GM19023 (cell line): ENCODE data around the gene USF1.
A peak's percentile ranks its signal among the peaks of the same experiment; 100 is the strongest.

Source experiments
- ATAC-seq: cut with Tn5 transposase; IDR thresholded peaks from one replicate; pipeline ENCODE4 v1.9.1; 2021; ENCODE audit warnings: mild to moderate bottlenecking, moderate library complexity; ENCODE audit not compliant: unreplicated experiment

USF1 gene, protein sequence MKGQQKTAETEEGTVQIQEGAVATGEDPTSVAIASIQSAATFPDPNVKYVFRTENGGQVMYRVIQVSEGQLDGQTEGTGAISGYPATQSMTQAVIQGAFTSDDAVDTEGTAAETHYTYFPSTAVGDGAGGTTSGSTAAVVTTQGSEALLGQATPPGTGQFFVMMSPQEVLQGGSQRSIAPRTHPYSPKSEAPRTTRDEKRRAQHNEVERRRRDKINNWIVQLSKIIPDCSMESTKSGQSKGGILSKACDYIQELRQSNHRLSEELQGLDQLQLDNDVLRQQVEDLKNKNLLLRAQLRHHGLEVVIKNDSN

DNA sequence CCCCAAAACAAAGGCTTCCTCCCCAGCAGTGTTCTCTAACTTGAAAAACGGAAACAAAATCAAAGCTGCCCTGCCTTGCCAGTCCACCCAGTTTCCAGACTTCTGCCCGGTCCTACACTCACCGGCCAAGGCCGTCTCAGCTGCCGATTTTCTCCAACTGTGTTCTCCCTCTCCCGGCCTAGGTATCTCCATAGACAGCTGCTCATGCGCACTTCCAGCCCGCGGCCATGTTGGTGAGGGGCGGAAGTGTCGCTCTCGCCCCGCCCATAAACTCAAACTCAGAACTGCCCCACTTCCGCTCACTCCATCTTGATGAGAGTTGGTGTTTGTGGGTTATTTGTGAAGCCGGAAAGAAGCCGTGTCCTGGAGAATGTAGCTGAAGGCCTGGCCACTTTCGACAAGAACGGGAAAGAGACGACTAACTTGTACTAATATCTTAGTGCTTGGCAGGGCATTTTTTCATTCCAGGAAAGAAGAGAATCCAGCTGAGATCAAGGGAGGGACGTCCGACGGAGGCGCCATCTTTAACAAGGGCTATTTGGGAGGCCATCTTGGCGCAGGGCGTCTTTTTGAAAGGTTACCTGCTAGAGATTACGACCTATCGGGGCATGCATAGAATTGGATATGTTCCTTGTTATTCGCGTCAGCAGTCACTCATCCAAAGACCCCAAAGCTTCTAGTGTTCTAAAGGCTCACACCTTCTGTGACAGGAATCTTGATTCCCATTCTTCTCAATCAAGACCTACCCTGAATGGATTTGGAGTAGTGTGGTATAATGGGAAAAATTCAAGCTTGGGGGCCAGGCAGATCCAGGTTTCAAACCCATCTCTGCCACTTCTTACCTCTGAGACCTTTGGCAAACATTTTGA, at the start of gene USF1:
Gene USF1, minus strand, starts transcription at position 242 of the 869 bp plus-strand sequence. CDS start 2,702 bp downstream, outside the sequence.
- peak; percentile 62 for ATAC-seq

GRCh38 chr1:161095230-161095629, 49.5 kb upstream of the USF1 start:
- ATAC-seq, result no peak

DNA sequence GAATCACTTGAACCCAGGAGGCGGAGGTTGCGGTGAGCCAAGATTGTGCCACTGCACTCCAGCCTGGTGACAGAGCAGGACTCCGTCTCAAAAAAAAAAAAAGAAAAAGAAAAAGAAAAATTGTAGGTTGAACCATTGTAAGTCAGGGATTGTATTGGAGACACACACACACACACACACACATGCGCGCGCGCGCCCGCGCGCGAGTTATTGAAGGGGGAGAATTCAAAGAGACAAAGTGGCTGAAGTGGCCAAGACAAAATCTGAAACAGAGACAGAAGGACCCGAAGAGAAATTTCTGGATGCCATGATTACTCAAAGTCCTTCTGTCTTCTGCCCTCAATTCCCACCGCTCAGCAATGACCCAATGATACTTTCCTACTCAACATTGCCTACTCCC, 48.7 kb upstream of the USF1 start:
- no peak for ATAC-seq

- no peak for ATAC-seq
Observed at GRCh38 chr1:161092621-161093028, 46.8 kb upstream of the USF1 start.

- no peak for ATAC-seq
Observed at GRCh38 chr1:161091796-161092507, 46.2 kb upstream of the USF1 start.

DNA sequence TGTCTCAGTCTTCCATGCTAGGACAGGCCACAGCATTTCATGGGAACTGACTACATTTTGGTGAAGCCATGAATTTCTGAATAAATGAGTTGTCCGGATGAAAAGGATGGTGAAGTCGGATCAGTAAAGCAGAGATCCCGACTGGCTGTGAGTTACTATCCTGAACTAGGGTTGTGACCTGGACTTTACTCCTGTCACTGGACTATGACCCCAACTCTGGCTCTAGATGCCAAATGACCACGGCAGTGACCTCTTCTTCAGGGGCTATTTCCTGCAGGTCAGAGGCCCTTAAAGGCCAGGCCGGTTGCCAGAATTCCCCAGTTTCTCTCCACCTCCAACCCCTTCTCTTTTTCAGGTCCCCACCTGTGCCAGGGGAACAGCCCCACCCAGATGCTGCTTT, 45.3 kb upstream of the USF1 start:
- ATAC-seq, result no peak

- no peak for ATAC-seq
Observed at GRCh38 chr1:161090617-161091016, 44.8 kb upstream of the USF1 start.

GRCh38 chr1:161089938-161090337, 44.2 kb upstream of the USF1 start:
- ATAC-seq, result no peak

DNA sequence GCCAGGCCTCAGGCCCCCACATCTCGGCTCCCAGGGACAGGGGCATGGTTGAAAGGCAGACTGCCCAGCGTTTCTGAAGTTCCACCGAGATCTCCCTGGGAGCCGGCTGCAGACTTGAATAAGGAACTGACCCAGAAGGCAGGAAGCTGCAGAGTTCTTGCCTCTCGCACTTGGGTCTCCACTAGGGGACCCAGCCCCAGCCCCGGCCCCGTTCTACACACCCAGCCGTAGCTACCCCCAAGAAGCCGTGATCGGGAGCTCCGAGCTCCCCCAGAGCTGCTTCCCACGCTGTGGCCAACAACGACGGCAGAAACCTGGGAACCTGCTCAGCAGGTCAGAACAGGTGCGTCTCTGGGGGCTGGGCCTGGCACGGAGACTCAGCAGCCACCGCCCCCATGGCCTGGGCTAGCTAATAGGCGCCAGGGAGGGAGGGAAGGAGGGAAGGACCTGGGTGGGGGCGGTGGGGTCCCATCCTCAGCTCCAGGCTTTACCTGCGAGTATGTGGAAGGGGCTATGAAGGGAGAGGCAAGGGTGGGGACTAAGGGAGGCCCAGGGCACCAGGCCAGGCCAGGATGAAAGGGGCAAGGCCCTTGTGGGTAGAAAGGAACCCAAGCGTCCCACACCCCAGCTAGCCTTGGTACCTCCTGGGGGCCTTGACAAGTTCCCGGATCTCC, 43.6 kb upstream of the USF1 start, which contains the start of gene NECTIN4:
Gene NECTIN4, minus strand, starts transcription at position 308 of the 674 bp plus-strand sequence. Its CDS starts 262 bp downstream, at position 46.
- no peak for ATAC-seq

GRCh38 chr1:161088587-161089110, 42.9 kb upstream of the USF1 start:
- ATAC-seq, result no peak

- ATAC-seq, result no peak
Observed at GRCh38 chr1:161086457-161086856, 40.7 kb upstream of the USF1 start.

DNA sequence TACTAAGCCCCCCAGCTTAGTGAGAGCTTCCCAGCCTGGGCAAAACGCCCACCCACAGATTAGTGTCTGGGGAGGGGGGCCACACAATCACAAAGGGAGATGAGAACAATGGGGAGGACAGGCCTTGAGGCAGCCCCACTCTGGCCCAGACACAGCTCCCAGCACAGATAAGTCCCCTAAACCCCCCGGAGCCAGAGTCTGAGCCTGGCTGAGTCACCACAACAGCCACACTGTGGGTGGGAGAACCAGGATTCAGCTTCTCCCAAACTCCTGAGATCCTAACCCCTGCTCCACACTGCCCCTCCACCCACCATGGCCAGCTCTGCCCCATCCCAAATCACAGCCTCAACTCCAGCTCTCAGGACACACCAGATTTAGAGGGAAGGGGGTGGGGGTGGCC, 39.4 kb upstream of the USF1 start:
- no peak for ATAC-seq

- no peak for ATAC-seq
Observed at GRCh38 chr1:161084597-161084988, 38.8 kb upstream of the USF1 start.

DNA sequence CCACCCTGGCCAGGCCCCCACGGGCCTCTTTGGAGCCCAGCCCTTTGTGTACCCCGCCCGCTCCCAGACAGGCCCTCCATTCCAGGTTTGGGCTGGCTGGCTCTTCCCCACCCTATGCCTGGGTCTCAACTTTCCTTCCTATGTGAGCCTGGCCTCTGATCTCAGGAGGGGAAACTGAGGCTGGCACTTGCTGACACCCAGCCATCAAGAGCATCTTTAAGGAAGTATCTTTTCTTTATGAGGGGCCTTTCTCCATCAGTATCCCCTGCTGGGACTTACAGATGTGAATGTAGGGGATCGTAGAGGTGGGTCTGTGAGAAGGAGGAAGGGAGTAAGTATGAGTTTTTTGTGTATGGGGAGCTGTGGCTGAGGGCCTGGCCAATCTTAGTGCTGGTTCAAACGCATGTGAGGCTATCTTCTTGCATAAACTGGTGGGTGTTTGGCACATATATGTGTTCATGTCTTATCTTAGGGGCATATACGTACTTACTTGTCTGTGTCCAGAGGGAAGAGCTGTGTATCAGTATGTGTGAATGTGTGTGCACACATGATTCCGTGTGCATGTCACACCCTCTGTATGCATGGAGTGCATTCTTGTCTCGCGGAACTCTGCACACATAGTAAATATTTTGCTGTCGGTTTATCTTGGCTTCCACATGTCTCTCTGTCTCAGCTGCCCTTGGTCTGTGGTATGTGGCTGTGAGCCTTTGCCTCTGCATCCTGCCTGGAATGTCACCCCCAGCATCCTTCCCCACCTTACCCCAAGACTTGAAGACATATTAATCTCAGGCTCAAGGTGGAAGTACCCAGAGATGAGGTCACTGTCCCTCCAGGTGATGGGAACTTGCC, 38.2 kb upstream of the USF1 start:
- no peak for ATAC-seq

DNA sequence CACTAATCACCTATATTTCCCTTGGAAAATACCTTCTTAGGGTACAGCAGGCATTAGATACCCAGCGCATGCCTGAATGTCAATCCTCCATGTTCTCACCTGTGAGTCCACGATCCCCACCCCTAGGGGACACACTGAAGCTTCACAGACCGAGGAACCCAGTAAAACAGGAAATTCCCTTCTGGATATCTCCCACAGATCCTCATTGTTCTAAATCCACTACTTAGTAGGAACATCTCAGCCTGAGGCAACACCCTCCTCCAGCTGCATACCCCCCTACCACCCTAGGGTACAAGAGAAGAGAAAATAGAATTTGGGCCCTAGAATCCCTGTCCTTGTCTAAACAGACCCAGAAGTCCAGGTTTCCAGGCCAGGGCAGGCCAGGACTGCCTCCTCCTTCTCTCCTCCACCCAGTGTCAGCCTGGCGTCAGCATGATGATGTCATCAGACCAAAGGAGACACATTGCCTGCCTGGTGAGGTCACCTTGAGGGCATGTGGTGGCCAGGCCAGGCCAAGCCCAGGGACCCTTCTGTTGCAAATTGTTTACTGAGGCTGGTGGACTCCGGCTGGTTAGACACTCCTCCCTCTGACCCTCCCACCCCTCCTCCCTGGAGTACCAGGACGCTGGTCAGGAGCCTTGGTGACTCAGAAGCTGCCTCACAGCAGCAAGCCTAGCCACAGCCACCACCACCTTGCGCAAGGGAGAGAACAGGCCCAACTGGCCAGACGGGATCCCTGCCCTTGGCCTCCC, 37.4 kb upstream of the USF1 start:
- ATAC-seq, result no peak

DNA sequence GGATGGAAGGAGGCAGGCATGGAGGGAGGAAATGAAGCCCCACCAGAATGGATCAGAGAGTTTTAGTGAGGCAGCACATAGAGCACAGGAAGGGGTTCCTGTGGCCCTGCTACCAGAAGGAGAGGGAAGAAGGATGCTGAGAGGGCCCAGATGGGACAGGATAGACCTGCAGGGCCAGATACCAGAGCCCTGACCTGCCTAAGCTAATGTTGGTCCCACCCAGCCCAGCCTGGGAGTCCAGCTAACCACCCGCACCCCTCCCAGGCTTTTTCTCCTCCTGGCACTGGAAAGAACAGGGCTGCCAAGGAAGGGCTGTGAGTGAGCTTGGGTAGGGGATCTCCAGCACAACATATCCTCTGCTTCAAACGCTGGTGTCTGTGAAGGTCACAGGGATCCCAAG, 36.7 kb upstream of the USF1 start:
- no peak for ATAC-seq

DNA sequence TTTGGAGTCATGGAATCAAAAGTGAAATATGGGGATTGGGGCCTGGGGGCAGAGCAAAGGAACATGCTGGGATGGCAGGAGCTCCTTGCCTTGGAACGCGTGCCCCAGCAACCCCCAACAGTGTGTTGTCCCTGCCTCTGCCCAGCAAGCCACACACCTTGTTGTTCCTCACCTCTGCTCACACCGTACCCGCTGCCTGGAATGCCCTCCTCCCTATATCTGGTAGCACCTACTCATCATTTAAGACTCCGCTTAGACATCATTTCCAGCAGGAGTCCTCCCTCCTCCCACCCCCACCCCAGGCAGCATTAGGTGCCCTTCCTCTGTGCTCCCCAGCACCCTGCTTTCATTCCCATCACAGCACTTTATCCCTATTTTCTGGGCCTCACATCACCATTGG, 35.7 kb upstream of the USF1 start:
- ATAC-seq, result no peak

GRCh38 chr1:161080441-161081405, 34.9 kb upstream of the USF1 start:
- ATAC-seq, result no peak
